Endodermal cell (in vitro differentiated cells): ENCODE data around the gene SLC24A4. TPM values are rescaled to one million over a fixed set of nuclear protein-coding genes. Genes with fewer than 3 reads are reported as not detected.

ENCODE experiments used
- DNase-seq: peaks from one replicate; pipeline ENCODE4 v3.0.0-alpha.2; 2017
- H3K27ac ChIP-seq: 2 replicates; pipeline ENCODE4 v1.5.1; 2013; ENCODE audit warnings: mild to moderate bottlenecking, low read depth, low read length, moderate library complexity
- H3K27me3 ChIP-seq: 2 replicates; pipeline ENCODE4 v1.6.1; 2013; ENCODE audit warnings: mild to moderate bottlenecking, low read length, moderate library complexity; ENCODE audit not compliant: insufficient read depth, control insufficient read depth, poor library complexity, severe bottlenecking
- H3K36me3 ChIP-seq: 2 replicates; pipeline ENCODE4 v1.7.0; 2013; ENCODE audit warnings: mild to moderate bottlenecking, low read length, moderate library complexity; ENCODE audit not compliant: control insufficient read depth, insufficient read depth
- H3K4me1 ChIP-seq: one replicate; pipeline ENCODE4 v1.7.0; 2013; ENCODE audit warnings: low read length; ENCODE audit not compliant: control insufficient read depth, insufficient read depth
- H3K4me3 ChIP-seq: 2 replicates; pipeline ENCODE4 v1.5.1; 2013; ENCODE audit warnings: mild to moderate bottlenecking, low read length, moderate library complexity
- H3K9ac ChIP-seq: 2 replicates; pipeline ENCODE4 v1.6.1; 2013; ENCODE audit warnings: mild to moderate bottlenecking, low read length, moderate library complexity; ENCODE audit not compliant: poor library complexity, severe bottlenecking; ENCODE audit errors: extremely low read depth
- H3K9me3 ChIP-seq: 2 replicates; pipeline ENCODE4 v1.6.1; 2013; ENCODE audit warnings: mild to moderate bottlenecking, low read length, moderate library complexity; ENCODE audit not compliant: control insufficient read depth
- H3K27ac Mint-ChIP-seq: 2 replicates; pipeline ENCODE4 v1.8.0; 2020; ENCODE audit warnings: mixed read lengths
- H3K27me3 Mint-ChIP-seq: 2 replicates; pipeline ENCODE4 v1.8.0; 2021; ENCODE audit warnings: mild to moderate bottlenecking, mixed read lengths; ENCODE audit not compliant: insufficient read depth
- H3K36me3 Mint-ChIP-seq: 2 replicates; pipeline ENCODE4 v1.8.0; 2020; ENCODE audit warnings: low read depth, mixed read lengths
- H3K4me1 Mint-ChIP-seq: 2 replicates; pipeline ENCODE4 v1.8.0; 2020; ENCODE audit warnings: mixed read lengths
- H3K4me3 Mint-ChIP-seq: 2 replicates; pipeline ENCODE4 v1.8.0; 2020; ENCODE audit warnings: mild to moderate bottlenecking, moderate library complexity, mixed read lengths
- H3K9me3 Mint-ChIP-seq: 2 replicates; pipeline ENCODE4 v1.8.0; 2020; ENCODE audit warnings: mild to moderate bottlenecking, mixed read lengths
- CTCF ChIP-seq: fragments of 200-600 bp; sonication (generic); conservative IDR thresholded peaks from 2 replicates; pipeline ENCODE4 v1.5.0; 2021; ENCODE audit warnings: antibody characterized with exemption, mild to moderate bottlenecking
- WGBS, 2 experiments: methylation state at CpG; one replicate each; pipeline versions ENCODE4 v1.1.5 to v1.1.7; 2013; ENCODE audit warnings: missing lambda C conversion rate in 2 of 2, mixed read lengths in 1 of 2; ENCODE audit not compliant: insufficient coverage in 1 of 2, insufficient read length in 1 of 2; 5-methylcytosine and 5-hydroxymethylcytosine counted together
- total RNA-seq, 2 donors: library from RNA; stranded (reverse); fragmentation: NEBNext Ultra II Directional in 1 of 2; extraction: Animal tissue kit (Norgen Biotek cat#: 25700) in 1 of 2; gene quantifications; 2 replicates in 1 of 2; 3 replicates in 1 of 2; pipeline ENCODE4 v1.2.1, GENCODE V29; 2021

Gene SLC24A4
- total RNA-seq, 2 donors from 2014 or later: 0.09 to 0.29 TPM

GRCh38 chr14:92385561-92385960 lies 62.6 kb downstream of the SLC24A4 start:
- Histone ChIP-seq H3K4me1 (no peaks in the 10 kb centered on the region), H3K4me3 (no peak overlapping the region), H3K9ac (no peak overlapping the region), H3K27me3 (no peaks in the 10 kb centered on the region), H3K27ac (no peak overlapping the region), H3K36me3 (no peaks in the 10 kb centered on the region), H3K9me3 (no peaks in the 10 kb centered on the region)
- no peak overlapping the region for H3K4me3 Mint-ChIP-seq
- no peak overlapping the region for H3K27ac Mint-ChIP-seq
- peaks cover 33% of the 10 kb centered on the region for H3K27me3 Mint-ChIP-seq
- TF ChIP-seq CTCF: no peak
- no peak for DNase-seq
- H3K4me1 Mint-ChIP-seq: peaks cover 16% of the 10 kb centered on the region
- H3K36me3 Mint-ChIP-seq: no peaks in the 10 kb centered on the region
- no peaks in the 10 kb centered on the region for H3K9me3 Mint-ChIP-seq
- WGBS, 2 experiments: 89 to 91% methylated on average over 5 to 11 of the region's 11 CpGs

GRCh38 chr14:92386165-92386564 lies 63.2 kb downstream of the SLC24A4 start:
- Mint-ChIP-seq H3K27me3 (peaks cover 37% of the 10 kb centered on the region), H3K27ac (no peak overlapping the region), H3K4me1 (peaks cover 16% of the 10 kb centered on the region), H3K36me3 (no peaks in the 10 kb centered on the region), H3K4me3 (no peak overlapping the region), H3K9me3 (no peaks in the 10 kb centered on the region)
- no peak overlapping the region for H3K4me3 ChIP-seq
- no peak for TF ChIP-seq CTCF
- H3K27ac ChIP-seq: no peak overlapping the region
- DNase-seq: no peak
- no peak overlapping the region for H3K9ac ChIP-seq
- H3K27me3 ChIP-seq: no peaks in the 10 kb centered on the region
- no peaks in the 10 kb centered on the region for H3K4me1 ChIP-seq
- 91 to 100% methylated on average over 2 to 5 of the region's 5 CpGs for WGBS, 2 experiments
- no peaks in the 10 kb centered on the region for H3K9me3 ChIP-seq
- no peaks in the 10 kb centered on the region for H3K36me3 ChIP-seq

GRCh38 chr14:92386637-92387036 lies 63.7 kb downstream of the SLC24A4 start:
- H3K36me3 Mint-ChIP-seq: no peaks in the 10 kb centered on the region
- Histone ChIP-seq H3K9me3 (no peaks in the 10 kb centered on the region), H3K36me3 (no peaks in the 10 kb centered on the region), H3K9ac (no peak overlapping the region), H3K27me3 (no peaks in the 10 kb centered on the region), H3K4me3 (no peak overlapping the region), H3K27ac (no peak overlapping the region), H3K4me1 (no peaks in the 10 kb centered on the region)
- DNase-seq: no peak
- H3K4me1 Mint-ChIP-seq: peaks cover 16% of the 10 kb centered on the region
- WGBS, 2 experiments: 87 to 100% methylated on average over 1 to 8 of the region's 9 CpGs
- H3K9me3 Mint-ChIP-seq: no peaks in the 10 kb centered on the region
- no peak overlapping the region for H3K27ac Mint-ChIP-seq
- H3K4me3 Mint-ChIP-seq: no peak overlapping the region
- TF ChIP-seq CTCF: no peak
- peaks cover 41% of the 10 kb centered on the region for H3K27me3 Mint-ChIP-seq
